ENCODE results near the gene TSPAN9.

DNA sequence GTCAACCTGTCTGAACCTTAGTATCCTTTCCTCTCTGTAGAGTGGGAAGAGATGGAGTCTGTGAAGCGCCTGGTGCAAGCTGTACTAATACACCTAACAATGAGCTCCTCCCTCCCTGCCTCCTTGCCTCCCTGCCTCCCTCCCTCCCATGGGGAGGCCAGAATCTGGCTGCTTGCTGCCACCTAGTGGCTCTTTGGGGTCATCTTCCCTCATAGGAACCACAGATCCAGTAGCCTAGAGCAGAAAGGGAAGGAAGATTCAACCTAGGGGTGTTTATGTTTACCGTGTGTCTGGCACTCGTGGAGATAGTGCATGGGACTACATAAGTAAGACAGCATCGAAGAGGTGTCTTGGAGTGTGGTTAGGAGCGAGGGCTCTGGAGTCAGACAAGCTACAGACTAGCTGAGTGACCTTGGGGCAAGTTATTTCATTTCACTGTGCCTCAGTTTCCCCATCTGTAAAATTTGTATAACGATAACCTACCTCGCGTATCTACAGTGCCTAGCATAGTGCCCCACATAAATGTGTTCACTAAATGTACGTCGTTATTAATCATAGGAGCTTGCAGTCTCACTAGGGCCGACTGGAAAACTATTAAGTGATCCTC is 35.5 kb upstream of the TSPAN9 start:
- no peak for TF ChIP-seq POLR2AphosphoS5 (IDR thresholded peaks at IDR 0.05)
- TF ChIP-seq POLR2A (IDR thresholded peaks at IDR 0.05) = no peak
